ENCODE measurements around the gene AGAP2. TPM values are rescaled to one million over a fixed set of nuclear protein-coding genes. Genes with fewer than 3 reads are reported as not detected.

The AGAP2 gene
- total RNA-seq, 1 donor from 2014 or later, result 9.8 TPM

DNA sequence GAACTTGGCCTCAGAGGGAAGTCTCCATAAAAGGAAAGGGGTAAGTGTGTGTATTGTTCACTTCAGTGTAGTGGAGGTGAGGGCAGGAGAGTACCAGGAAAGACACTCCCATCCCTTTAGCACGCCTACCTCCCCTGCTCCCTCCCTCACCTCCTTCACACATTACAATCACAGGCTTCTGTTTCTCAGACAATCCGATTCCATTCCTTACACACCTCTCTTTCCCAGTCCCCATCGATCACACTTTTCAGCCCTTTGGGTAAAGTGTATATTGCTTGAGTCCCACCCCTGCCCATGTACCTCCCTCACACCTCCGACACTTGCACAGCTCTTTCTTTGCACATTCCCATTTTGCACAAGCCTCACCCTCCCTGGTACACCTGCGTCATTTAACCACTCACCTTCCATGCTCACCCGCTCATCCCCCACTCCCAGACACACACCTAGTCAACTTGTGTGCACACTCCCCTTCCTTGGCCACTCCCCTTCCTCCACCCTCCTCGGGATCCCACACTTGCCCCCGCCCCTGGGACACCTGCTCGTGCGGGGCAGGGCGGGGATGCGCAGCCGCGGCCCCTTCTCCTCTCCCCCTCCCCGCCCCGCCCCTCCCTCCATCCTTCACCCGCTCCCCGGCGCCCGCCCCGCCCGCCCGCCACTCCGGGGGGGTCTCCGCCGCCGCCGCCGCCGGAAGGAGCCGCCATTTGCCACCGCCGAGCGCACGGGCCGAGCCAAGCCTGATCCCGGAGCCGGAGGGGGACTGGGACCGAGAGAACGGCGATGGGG lies 16.1 kb upstream of the AGAP2 start, which contains the start of gene MARCHF9:
TSS of gene MARCHF9 (plus strand) at position 693 of the 783 bp plus-strand sequence. CDS start 426 bp downstream, outside the sequence.
- DNase-seq (ENCODE audit: low read depth), result peak; percentile 69

DNA sequence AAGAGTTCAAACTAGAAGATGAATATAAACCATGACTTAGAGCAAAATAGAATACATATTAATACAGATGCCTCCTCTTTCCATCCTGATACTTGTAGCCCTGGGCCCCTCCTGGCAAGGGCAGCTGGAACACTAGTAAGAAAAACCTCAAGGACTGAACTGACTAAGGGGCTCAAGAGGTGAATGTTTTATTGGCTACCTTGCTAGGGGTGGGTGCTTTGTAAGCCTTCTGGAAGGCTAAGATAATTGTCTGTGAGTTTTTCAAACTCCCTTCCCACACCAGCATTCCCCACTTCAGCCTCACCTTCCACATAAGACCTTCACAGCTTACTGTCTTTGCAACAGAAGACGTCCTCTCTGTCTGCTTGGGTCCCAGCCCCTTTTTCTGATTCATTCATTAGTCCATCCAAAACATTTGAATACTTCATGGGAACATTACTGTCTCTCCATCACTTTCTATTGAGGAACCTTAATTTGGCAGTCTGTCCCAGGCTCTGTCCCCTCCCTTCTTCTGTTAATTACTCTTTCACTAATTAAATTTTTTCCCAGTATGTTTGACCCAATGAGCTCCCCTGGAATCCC lies 15.3 kb upstream of the AGAP2 start:
- no peak for DNase-seq (ENCODE audit: low read depth)

DNA sequence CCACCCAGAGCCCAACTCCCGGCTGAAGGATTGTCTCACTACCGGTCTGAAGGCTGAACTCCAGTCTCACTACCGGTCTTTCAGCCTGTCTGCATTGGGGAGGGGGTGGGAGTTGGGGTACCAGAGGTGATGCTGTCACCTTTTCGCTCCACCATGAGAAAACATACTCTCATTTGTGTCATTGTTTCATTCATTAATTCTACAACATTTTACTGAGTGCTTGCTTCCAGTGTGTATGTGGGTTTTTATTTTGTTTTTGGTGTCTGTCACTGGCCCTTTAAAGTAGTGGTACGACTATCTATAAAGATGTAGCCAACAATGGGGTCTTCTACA lies 14.1 kb upstream of the AGAP2 start:
- no peak for DNase-seq (ENCODE audit: low read depth)

DNA sequence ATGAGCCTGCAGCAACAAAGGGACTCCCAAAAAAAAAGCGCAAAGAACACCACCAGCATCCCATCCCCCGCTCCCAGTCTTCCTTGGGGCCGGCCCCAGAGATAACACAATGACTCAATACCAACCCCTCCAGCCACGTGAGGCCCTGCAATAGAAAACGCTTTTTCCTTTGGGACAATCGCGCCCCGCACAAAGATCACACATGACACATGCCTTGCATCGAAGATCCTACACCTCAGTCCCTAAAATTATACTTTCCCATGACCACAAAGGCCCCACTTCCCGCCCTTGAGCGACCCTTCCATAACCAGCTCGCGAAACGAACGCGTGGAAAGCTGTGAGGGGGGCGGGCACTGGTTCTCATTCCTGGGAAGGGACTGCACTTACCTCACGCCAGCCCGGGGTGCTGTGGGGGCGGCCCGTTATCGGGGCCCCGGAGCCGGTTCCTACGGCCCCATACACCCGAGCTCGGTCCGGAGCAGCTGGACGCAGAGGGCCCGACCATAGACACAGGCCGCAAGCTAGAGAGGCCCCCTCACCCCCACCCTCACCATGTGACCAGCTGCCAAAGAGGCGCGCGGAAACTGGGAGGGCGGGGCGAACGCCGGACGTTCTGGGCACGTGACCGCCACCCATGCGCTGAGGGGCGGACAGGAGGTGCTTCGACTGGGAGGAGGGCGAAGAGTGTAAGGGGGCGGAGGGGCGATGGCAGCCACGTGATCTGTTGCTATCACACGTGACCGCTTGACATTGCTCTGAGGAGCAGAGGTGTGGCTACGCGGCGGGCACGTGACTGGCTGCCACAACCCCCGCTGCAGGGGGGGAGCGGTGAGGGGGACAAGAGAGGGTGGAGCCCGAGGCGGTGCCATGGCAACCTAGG lies 13.5 kb upstream of the AGAP2 start, which contains the start of gene CDK4:
TSS of gene CDK4 (minus strand) at position 523 of the 880 bp plus-strand sequence. CDS start 593 bp downstream, outside the sequence.
- peak; percentile 99 for DNase-seq (ENCODE audit: low read depth)

DNA sequence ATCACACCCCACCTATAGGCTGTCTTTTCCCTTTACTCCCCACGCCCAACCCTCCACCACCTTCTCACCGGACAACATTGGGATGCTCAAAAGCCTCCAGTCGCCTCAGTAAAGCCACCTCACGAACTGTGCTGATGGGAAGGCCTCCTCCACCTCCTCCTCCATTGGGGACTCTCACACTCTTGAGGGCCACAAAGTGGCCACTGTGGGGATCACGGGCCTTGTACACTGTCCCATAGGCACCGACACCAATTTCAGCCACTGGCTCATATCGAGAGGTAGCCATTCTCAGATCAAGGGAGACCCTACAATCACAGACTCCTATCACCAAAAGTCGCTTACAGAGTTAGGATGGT lies 12.9 kb upstream of the AGAP2 start:
- no peak for DNase-seq (ENCODE audit: low read depth)

DNA sequence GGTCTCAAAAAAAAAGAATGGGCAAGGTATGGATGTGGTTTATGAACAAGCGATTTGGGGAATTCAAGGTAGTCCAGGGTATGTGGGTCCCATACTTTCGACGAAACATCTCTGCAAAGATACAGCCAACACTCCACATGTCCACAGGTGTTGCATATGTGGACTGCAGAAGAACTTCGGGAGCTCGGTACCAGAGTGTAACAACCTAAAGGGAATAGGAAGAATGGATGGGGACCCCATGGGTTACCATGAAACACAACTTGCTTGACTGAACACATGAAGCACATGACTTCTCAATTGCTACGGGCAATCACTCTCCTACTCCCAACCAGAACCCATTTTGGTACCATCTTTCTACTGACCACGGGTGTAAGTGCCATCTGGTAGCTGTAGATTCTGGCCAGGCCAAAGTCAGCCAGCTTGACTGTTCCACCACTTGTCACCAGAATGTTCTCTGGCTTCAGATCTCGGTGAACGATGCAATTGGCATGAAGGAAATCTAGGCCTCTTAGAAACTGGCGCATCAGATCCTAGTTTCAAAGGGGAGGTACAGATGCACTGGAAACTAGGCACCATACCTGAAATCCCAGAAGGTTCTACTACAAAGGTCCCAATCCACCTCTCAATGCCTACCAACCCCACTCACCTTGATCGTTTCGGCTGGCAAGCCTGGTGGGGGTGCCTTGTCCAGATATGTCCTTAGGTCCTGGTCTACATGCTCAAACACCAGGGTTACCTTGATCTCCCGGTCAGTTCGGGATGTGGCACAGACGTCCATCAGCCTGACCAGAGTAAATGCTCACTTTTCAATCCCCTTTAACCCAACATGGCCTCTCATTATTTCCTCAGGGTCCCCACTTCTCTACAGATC lies 12.3 kb upstream of the AGAP2 start:
- DNase-seq (ENCODE audit: low read depth), result no peak

DNA sequence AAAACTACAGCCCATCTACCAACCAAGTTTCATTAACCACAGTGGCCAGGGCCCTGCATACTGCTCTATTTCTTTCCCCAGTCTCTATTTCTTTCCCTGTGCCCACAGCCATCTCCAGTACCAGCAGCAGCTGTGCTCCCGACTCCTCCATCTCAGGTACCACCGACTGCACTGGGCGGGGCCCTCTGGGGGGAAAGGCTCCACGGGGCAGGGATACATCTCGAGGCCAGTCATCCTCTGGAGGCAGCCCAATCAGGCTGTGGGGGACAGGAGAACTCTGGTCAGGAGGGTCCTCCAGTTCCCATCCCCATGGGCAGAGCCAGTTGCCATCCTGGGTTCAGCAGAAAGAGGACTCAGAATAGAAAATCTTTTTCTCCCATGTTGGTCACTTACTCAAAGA lies 10.5 kb upstream of the AGAP2 start:
- DNase-seq (ENCODE audit: low read depth), result no peak

DNA sequence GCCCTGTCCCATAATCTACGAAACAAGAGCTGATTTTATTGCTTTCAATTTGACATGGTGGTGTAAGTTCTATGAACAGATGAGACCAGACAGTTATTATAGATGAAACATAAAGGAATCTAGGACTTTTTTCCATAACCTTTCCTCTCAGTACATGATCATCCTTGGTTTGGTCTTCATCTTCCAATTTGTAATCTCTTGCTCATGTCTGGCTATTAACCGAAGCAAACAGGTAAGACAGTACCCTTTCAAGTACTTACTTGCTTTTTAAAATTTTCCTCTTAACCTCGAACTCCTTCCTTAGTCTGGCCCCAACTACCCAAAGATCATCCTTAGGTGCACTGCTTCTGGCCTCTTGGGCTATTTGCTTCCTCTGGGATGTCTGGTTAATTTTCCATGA lies 7.5 kb upstream of the AGAP2 start:
- DNase-seq (ENCODE audit: low read depth), result no peak

DNA sequence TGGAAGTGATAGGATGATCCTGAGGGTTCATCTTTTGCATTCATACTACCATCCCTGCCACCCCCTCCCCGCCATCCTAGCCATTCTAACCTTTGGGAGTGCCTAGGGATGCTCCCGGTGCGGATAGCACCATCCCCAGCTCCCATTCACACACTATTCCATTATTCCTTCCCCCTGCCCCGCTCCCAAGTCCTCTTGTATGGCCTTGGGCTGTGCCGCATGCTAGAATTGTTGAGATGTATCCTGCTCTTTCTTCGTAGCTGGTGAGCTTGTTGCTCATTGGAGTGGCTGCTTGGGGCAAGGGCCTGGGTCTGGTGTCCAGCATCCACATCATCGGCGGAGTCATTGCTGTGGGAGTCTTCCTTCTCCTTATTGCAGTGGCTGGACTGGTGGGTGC lies 6.9 kb upstream of the AGAP2 start:
- DNase-seq (ENCODE audit: low read depth), result no peak

DNA sequence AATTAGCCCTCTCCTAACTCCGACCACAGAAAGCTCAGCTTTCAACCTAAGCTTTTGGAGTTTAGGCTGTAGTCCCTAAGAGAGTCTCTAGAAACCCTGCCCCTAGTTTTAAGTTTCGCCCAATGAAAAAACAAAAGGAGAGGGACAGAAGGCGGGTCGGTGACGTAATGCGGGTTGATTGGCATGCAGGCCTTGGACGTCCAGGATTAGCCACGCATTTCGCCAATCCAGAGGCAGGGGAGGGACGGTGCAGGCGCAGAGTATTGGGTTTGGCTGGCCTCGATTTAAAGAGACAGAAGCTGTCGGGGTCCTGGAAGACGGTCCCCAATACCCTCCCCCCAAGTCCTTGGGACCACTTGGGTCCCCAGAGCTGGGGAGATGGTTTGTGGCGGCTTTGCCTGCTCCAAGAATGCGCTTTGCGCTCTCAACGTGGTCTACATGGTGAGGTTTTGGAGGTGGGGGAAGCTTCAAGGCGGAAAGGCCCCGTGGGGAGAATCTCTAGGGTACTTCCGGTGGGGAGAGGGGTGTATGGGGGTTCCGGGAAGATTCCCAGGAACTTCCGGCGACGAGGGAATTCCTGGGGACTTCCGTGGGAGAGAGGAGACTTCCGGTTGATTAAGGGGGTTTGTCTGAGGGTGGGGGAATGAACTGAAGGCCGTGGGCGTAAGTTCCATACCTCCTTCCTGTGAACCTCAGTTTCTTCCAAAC lies 6.4 kb upstream of the AGAP2 start, which contains the start of gene TSPAN31:
TSS of gene TSPAN31 (plus strand) at position 263 of the 708 bp plus-strand sequence. CDS start at position 379, 116 bp downstream.
- peak; percentile 99 for DNase-seq (ENCODE audit: low read depth)

DNA sequence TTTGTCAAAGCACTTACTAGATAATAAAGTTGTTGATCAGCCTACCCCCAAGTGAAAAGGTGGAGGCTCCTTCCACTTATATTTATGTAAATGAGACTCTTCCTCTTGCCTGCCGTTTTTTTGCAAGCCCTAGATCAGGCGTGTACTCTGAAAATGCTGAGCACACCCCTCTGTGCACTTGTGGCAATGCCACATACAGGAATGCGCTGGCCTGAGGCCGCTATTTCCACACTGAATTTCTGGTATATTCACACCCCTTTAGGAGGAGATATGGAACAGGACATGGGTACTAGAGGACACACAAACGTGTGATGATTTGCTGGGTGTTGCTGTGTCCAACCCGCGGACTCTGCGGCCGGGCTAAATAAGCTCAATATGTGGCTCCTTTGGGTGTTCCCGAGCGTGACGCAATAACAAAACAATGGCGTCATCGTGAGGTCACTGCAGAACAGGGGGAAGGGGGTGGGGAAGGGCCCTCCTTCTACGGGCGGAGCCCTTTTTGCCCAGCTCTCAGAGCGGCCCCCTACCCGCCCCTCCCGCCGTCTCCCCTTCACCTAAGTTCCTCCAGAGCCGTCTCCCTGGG lies 5.7 kb upstream of the AGAP2 start:
- DNase-seq (ENCODE audit: low read depth), result no peak

DNA sequence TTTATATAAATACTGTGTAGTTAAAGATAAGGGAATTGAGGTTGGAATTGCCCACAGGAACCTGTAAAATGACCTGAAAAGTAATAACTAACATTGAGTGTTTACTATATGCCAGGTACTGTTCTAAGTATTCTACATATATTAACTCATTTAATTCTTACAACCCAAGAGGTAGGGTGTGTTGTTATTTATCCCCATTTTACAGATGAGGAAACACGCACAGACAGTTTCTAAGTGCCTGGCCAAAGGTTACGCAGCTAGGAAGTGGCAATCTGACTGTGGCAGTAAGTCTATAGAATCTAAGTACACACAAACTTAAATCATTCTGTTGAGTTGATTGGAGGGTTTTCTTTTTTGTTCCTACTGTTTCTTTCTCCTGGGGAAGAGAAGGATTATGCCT lies 5.2 kb upstream of the AGAP2 start:
- no peak for DNase-seq (ENCODE audit: low read depth)

DNA sequence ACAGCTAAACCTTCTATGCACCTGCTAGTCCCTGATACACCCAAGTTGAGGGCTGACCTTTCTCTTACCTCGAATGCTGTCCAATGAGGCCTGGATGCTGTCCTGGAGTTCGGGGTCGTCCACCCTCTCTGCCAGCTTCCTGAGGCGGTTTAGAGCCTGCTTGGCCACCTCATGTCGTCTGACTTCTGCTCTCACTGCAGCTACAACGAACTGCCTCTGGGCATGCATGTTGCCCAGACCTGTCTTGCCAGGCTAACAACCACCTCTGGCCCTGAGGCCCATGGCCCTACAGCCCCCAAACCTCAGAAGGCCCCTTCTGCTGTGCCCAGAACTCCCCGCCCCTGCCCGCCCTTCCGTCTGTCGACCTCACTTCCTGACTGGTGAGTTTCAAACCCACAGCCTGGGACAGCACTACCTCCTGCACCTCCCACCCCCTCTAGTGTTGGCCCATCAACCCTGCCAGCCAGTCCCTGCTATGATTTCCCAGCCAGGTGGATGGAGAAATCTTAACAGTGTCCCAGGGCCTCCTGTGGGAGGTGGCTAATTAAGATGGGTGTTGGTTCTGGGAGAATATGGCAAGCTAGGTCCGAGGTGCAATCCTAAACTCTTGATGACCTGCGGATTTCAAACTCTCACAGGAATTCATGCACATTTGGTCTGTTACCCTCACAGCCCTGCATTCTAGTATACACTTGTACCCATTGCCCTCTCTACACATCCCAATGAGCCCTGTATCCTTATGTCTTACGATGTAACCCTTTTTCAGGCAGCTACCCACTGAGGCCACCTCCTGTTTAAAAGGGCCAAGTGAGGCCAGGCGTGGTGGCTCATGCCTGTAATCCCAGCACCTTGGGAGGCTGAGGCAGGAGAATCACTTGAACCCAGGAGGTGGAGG lies 3.5 kb upstream of the AGAP2 start:
- DNase-seq (ENCODE audit: low read depth), result no peak

DNA sequence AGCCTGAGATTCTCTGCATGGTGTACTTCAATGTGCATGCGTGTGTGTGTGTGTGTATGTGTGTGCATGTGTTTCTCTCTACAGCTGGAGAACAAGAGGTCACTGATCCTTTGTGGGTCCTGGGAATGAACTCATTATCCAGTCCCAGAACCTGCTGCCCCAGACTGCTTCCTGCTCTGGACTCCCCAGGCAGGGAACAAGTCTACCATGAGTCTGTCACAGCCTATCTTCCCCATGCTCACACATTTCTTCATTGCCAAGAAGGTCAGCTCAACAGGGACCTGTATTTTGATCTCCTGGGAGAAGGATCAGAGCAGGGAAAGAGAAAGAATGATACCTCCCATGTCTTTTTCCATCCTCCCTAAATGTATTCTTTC lies 2.9 kb upstream of the AGAP2 start:
- no peak for DNase-seq (ENCODE audit: low read depth)

DNA sequence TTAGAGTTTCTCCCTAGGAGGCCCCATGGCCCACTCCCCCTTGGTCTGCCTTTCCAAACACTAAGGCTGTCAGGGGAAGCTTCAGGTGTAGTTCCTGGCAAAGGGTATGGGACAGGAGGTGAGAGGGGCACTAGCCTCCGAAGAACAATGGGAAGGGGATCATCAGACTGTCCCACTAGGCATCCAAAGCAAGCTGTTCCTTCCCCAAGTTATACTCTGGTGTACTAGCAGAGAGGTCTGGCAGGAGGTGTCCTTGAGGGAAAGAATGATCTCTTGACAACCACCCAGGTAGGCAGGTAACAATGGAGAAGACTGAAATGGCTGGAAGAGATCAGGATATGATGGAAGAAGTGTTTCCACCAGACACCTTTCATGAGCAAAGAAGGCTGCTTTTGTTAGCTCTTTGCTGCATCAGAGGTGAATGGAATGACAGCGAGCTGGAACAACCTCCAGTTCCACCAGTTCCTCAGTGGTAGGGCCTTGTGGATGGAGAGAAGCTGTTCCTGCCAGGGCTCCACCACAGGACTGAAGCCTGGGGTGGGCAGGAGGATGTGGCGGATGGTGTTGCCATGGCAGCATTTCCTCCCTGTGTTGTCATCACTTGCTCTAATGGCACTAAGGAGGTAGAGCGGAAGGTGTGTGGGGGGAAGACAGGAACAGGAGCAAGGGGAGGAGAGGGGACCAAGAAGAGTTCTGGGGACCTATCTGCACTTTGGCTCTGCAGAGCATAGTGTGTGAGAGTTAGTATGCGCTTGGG lies 2.3 kb upstream of the AGAP2 start:
- no peak for DNase-seq (ENCODE audit: low read depth)

DNA sequence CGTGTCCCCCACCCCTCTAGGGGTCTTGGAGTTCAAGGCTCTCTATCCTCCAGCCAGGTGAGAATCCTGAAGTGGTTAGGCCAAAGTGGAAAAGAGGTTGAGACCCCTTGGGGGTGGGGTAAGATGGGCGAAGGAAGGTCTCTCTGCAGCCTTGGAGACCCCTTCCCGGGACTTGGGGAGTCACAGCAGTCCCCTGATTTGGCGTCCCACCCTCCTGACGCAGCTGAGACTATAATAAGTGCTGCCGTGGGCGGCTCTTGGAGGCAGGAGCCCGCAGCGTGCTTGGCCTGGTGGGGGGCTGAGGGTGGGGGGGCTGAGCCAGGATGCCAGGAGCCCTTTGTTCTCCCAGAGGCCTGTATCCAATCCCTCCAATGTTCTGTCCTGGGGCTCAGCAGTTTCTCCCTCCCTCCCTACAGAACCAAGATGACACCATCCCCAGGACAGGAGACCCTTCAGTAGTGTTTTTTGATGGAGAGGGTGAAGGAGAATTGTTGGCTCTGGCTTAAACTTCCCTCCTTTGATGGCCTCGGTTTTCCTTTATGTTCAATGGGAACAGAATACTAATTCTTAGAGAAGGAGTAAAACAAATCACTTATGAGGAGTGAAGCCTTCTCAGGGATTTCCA lies 1.5 kb upstream of the AGAP2 start:
- no peak for DNase-seq (ENCODE audit: low read depth)

DNA sequence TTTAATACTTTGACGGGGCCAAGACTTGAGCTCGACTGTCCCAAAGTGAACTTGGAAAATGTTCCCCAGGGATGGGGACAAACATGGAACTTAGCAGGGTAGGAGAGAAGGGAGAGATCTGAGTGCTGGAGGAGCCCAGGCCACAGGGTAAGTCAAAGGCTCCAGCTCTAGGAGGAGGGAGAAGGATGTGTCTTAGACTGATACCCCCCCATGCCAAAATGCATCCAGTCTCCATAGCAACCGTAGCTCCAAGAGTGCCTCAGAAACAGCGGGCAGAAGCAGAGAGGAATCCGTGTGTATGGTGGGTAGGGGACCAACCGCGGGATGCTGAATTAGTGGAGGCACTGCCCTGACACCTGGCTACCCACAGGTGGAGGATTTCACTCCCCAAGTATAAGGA lies 845 bp upstream of the AGAP2 start:
- DNase-seq (ENCODE audit: low read depth), result no peak

Data from myocyte (in vitro differentiated cells).